Gastroesophageal sphincter (tissue), 3 donors: ENCODE measurements around the gene CCL28.

Source experiments
- EP300 ChIP-seq: sonication (generic); formaldehyde crosslinking; IDR thresholded peaks from one replicate; pipeline ENCODE4 v1.6.1; 2017; ENCODE audit warnings: antibody characterized with exemption, mild to moderate bottlenecking
- POLR2A ChIP-seq, 2 donors: fragments of 450-650 bp; IDR thresholded peaks; one replicate each; pipeline ENCODE4 v1.6.1; 2017; ENCODE audit warnings: antibody characterized with exemption in 2 of 2, mild to moderate bottlenecking in 2 of 2, moderate library complexity in 1 of 2
- POLR2AphosphoS5 ChIP-seq: sonication (generic); formaldehyde crosslinking; IDR thresholded peaks from one replicate; pipeline ENCODE4 v1.6.1; 2017; ENCODE audit warnings: antibody characterized with exemption
- TF ChIP-seq, protein P1 (sequence below), 4 experiments: fragments of 200-600 bp in 2 of 4; fragments of 450-650 bp in 2 of 4; sonication (generic) in 1 of 4; IDR thresholded peaks; one replicate each; pipeline ENCODE4 v1.5.1; 2017 to 2019; ENCODE audit warnings: antibody characterized with exemption in 4 of 4, mild to moderate bottlenecking in 2 of 4, moderate library complexity in 2 of 4

DNA sequence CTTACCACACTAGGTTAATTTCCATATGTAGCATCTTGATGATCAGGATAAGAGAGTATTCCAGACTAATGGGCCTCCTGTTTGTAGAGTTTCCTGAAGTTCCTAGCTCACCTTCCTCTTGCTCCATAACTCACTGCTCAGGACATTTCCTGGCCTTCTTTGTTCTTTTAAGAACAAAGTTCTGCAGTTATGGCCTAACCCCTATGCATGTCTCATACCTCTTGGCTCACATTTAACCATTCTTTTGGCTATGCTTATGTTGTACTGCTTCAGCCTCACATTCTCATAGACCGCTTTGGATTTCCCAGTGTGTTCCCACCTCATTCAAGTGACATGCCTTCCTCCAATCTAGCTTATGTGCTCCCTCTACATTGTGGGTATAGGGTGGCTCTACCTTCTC lies 58.5 kb downstream of the CCL28 start:
- TF ChIP-seq POLR2AphosphoS5 (no peak), POLR2A (IDR thresholded peaks at IDR 0.05) (no peak), EP300 (no peak)
- TF ChIP-seq, protein P1, sequence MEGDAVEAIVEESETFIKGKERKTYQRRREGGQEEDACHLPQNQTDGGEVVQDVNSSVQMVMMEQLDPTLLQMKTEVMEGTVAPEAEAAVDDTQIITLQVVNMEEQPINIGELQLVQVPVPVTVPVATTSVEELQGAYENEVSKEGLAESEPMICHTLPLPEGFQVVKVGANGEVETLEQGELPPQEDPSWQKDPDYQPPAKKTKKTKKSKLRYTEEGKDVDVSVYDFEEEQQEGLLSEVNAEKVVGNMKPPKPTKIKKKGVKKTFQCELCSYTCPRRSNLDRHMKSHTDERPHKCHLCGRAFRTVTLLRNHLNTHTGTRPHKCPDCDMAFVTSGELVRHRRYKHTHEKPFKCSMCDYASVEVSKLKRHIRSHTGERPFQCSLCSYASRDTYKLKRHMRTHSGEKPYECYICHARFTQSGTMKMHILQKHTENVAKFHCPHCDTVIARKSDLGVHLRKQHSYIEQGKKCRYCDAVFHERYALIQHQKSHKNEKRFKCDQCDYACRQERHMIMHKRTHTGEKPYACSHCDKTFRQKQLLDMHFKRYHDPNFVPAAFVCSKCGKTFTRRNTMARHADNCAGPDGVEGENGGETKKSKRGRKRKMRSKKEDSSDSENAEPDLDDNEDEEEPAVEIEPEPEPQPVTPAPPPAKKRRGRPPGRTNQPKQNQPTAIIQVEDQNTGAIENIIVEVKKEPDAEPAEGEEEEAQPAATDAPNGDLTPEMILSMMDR (IDR thresholded peaks at IDR 0.05), result no peak
